ENCODE results near the gene NAA16. TPM values are rescaled to one million over a fixed set of nuclear protein-coding genes. Genes with fewer than 3 reads are reported as not detected.
A peak's percentile ranks its signal among the peaks of the same experiment; 100 is the strongest.

Gene NAA16
- 22.3 TPM for total RNA-seq (ENCODE audit: unreplicated experiment)
- long read RNA-seq, partial matches to known transcripts: 2 of 3 reads
- long read RNA-seq, other reads (novel, unspliced or antisense): 1 of 3 reads

DNA sequence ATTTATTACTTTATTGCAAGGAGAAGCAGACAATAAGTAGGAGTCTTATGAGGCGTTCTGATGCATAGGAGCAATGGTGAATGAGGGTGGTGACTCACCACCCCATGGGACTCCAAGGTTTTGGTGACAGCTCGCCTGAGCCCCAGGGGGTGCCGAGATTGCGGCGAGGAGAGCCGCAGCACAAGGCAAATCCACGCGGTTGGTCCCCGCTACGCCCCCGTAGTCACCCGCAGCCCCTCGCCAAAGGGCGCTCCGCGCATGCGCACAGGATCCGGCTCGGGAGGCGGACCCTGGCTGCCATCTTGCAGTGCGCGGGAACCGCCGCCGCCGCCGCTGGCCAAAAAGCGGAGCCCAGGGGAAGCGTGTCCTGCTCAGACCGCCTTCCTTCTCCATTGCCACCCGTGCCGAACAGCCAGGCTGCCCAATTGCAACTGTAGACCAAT, at the start of gene NAA16:
Gene NAA16 (plus strand): TSS at position 305 of the 443 bp plus-strand sequence. CDS start 262 bp downstream, outside the sequence.
- Mint-ChIP-seq H3K4me1 (ENCODE audit: low read depth, unreplicated experiment) (peaks cover 4% of the 10 kb centered on the region), H3K9me3 (ENCODE audit: unreplicated experiment) (no peaks in the 10 kb centered on the region), H3K4me3 (ENCODE audit: unreplicated experiment) (peak within 1 kb of the TSS; percentile 96), H3K36me3 (ENCODE audit: unreplicated experiment) (no peaks in the 10 kb centered on the region), H3K27ac (ENCODE audit: unreplicated experiment) (peak within 1 kb of the TSS; percentile 78), H3K27me3 (ENCODE audit: unreplicated experiment) (peaks cover 5% of the 10 kb centered on the region)
- no peak for TF ChIP-seq CTCF (IDR thresholded peaks at IDR 0.05; ENCODE audit: partially characterized antibody, unreplicated experiment)
- DNase-seq: peak; percentile 99

DNA sequence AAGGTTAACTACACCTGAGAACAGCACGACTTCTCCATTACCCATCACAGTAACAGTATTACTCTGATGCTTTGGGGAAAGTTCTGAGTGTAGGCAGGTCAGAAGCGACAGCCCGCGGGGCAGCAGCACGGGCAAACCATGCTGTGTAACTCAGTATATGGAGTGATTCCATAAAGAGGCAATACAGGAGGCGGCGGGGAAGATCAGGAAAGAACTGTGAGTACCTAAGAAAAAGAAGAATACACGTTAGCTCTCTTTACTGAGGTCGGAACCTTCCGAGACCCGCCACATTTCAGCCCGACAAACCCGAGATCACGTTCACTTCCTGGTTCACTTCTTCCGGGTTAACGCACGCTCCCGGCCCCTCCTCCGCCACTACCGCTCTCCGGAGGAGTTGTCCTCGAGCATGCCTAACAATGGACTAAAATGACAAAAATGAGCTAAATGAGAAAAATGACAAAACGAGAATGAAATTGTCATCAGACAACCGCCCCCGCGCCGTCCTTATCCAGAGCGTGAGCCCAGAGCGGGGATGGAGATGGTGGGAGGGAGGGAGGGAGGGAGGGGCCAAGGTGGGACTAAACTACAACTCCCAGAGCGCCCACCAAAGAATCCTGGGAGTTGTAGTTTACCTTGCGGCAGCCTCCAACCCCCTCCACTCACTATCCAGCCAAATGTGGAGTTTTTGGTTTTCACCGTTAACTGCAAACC, 47.7 kb upstream of the NAA16 start, which contains the start of gene MTRF1:
Gene MTRF1 (minus strand): TSS at position 316 of the 711 bp plus-strand sequence. CDS start 2,669 bp downstream, outside the sequence.
- Mint-ChIP-seq H3K4me1 (ENCODE audit: low read depth, unreplicated experiment) (no peaks in the 10 kb centered on the region), H3K27me3 (ENCODE audit: unreplicated experiment) (peaks cover 1% of the 10 kb centered on the region), H3K27ac (ENCODE audit: unreplicated experiment) (peak within 1 kb of the TSS; percentile 88), H3K36me3 (ENCODE audit: unreplicated experiment) (no peaks in the 10 kb centered on the region), H3K9me3 (ENCODE audit: unreplicated experiment) (peaks cover 1% of the 10 kb centered on the region), H3K4me3 (ENCODE audit: unreplicated experiment) (peak within 1 kb of the TSS; percentile 99)
- DNase-seq: peak; percentile 76
- TF ChIP-seq CTCF (IDR thresholded peaks at IDR 0.05; ENCODE audit: partially characterized antibody, unreplicated experiment): no peak

- DNase-seq: no peak
- H3K36me3 Mint-ChIP-seq (ENCODE audit: unreplicated experiment): peaks cover 8% of the 10 kb centered on the region
- no peaks in the 10 kb centered on the region for H3K4me1 Mint-ChIP-seq (ENCODE audit: low read depth, unreplicated experiment)
- no peak overlapping the region for H3K27ac Mint-ChIP-seq (ENCODE audit: unreplicated experiment)
- no peak overlapping the region for H3K4me3 Mint-ChIP-seq (ENCODE audit: unreplicated experiment)
- peaks cover 1% of the 10 kb centered on the region for H3K9me3 Mint-ChIP-seq (ENCODE audit: unreplicated experiment)
- no peak for TF ChIP-seq CTCF (IDR thresholded peaks at IDR 0.05; ENCODE audit: partially characterized antibody, unreplicated experiment)
- H3K27me3 Mint-ChIP-seq (ENCODE audit: unreplicated experiment): peaks cover 1% of the 10 kb centered on the region
Measured at GRCh38 chr13:41267106-41267505, 44.0 kb upstream of the NAA16 start.

DNA sequence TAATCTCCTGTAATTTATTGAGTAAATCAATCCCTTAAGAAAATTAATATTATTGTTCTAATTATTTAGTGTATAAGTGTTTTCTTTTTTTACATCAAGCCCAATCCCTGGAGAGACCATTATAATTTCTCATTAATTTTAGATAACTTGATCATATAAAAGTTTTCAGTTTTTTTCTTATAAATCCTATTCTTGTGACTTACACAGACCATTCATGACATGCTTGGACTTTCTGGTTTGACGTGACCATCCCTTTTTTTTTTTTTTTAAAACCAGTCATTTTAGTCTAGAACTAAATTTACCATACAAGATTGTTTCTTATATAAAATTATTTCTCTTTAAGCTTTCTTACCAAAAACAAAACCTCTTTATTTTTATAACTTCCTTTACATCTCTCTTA, 42.3 kb upstream of the NAA16 start:
- peaks cover 3% of the 10 kb centered on the region for H3K27me3 Mint-ChIP-seq (ENCODE audit: unreplicated experiment)
- peaks cover 9% of the 10 kb centered on the region for H3K36me3 Mint-ChIP-seq (ENCODE audit: unreplicated experiment)
- no peak for TF ChIP-seq CTCF (IDR thresholded peaks at IDR 0.05; ENCODE audit: partially characterized antibody, unreplicated experiment)
- no peaks in the 10 kb centered on the region for H3K4me1 Mint-ChIP-seq (ENCODE audit: low read depth, unreplicated experiment)
- no peak overlapping the region for H3K27ac Mint-ChIP-seq (ENCODE audit: unreplicated experiment)
- peaks cover 1% of the 10 kb centered on the region for H3K9me3 Mint-ChIP-seq (ENCODE audit: unreplicated experiment)
- no peak for DNase-seq
- H3K4me3 Mint-ChIP-seq (ENCODE audit: unreplicated experiment): no peak overlapping the region

Measured in glutamatergic neuron (in vitro differentiated cells).